NOMO-1 treated with DMSO at 0.1 percent for 48 hours (cell line): ENCODE results near the gene NKG7.

Source experiments
- DNase-seq: peaks from one replicate; lab custom pipeline; 2025; ENCODE audit not compliant: unreplicated experiment; lab: John Stamatoyannopoulos, UW

The NKG7 gene

GRCh38 chr19:51392701-51393100, 20.2 kb upstream of the NKG7 start:
- no peak for DNase-seq

- no peak for DNase-seq
Measured at GRCh38 chr19:51391073-51391611, 18.7 kb upstream of the NKG7 start.

- no peak for DNase-seq
Measured at GRCh38 chr19:51389143-51389542, 16.7 kb upstream of the NKG7 start.

GRCh38 chr19:51387924-51388389, 15.5 kb upstream of the NKG7 start, which contains the start of gene LIM2:
LIM2 (minus strand) TSS chr19:51387974; CDS start chr19:51387443, 531 bp downstream.
- no peak for DNase-seq

GRCh38 chr19:51386882-51387520, 14.5 kb upstream of the NKG7 start:
- no peak for DNase-seq

- DNase-seq, result no peak
Measured at GRCh38 chr19:51382004-51382403, 9.6 kb upstream of the NKG7 start.

GRCh38 chr19:51380379-51380778, 7.9 kb upstream of the NKG7 start:
- no peak for DNase-seq

- DNase-seq, result no peak
Measured at GRCh38 chr19:51377422-51377821, 5.0 kb upstream of the NKG7 start.

- peak; percentile 20 for DNase-seq
Measured at GRCh38 chr19:51375504-51376221, 3.2 kb upstream of the NKG7 start.

- no peak for DNase-seq
Measured at GRCh38 chr19:51372021-51372648, 319 bp downstream of the NKG7 start.

- DNase-seq, result no peak
Measured at GRCh38 chr19:51371186-51371690, 1.2 kb downstream of the NKG7 start.

- DNase-seq, result no peak
Measured at GRCh38 chr19:51370230-51370629, 2.2 kb downstream of the NKG7 start.

GRCh38 chr19:51368366-51369282, 3.8 kb downstream of the NKG7 start, which contains the start of gene CLDND2:
CLDND2 (minus strand) TSS chr19:51369003; CDS start chr19:51368577, 426 bp downstream.
- DNase-seq, result peak; percentile 62

GRCh38 chr19:51367565-51368365, 4.7 kb downstream of the NKG7 start:
- peak; percentile 99 for DNase-seq

GRCh38 chr19:51367255-51367564, 5.2 kb downstream of the NKG7 start:
- no peak for DNase-seq

GRCh38 chr19:51366389-51367254, 5.8 kb downstream of the NKG7 start:
- peak; percentile 99 for DNase-seq

- no peak for DNase-seq
Measured at GRCh38 chr19:51365965-51366388, 6.5 kb downstream of the NKG7 start, which contains the start of gene ETFB. ETFB (minus strand) TSS chr19:51366388; CDS start chr19:51366326, 62 bp downstream.

- peak; percentile 36 for DNase-seq
Measured at GRCh38 chr19:51365211-51365964, 7.1 kb downstream of the NKG7 start.
